Measurements from ENCODE around the gene CCSER1.
"Not testable (repeated sequence)": the region's sequence is repeated elsewhere in the genome, so short reads cannot be mapped to it uniquely, and the experiment has no call there.

Gene CCSER1

GRCh38 chr4:91226867-91227266 is 1099.7 kb downstream of the CCSER1 start:
- no peak for DNase-seq

GRCh38 chr4:91228659-91229058 is 1101.5 kb downstream of the CCSER1 start:
- no peak for DNase-seq

- DNase-seq: no peak
Measured at GRCh38 chr4:91233164-91233563, 1106.0 kb downstream of the CCSER1 start.

- no peak for DNase-seq
Measured at GRCh38 chr4:91243132-91243531, 1115.9 kb downstream of the CCSER1 start.

GRCh38 chr4:91256043-91256442 is 1128.8 kb downstream of the CCSER1 start:
- no peak for DNase-seq

GRCh38 chr4:91256751-91257150 is 1129.6 kb downstream of the CCSER1 start:
- no peak for DNase-seq

- DNase-seq: no peak
Measured at GRCh38 chr4:91257721-91258120, 1130.5 kb downstream of the CCSER1 start.

GRCh38 chr4:91258326-91258725 is 1131.1 kb downstream of the CCSER1 start:
- no peak for DNase-seq

GRCh38 chr4:91267543-91267942 is 1140.3 kb downstream of the CCSER1 start:
- no peak for DNase-seq

- not testable (repeated sequence) for DNase-seq
Measured at GRCh38 chr4:91268481-91268880, 1141.3 kb downstream of the CCSER1 start.

GRCh38 chr4:91268913-91269312 is 1141.7 kb downstream of the CCSER1 start:
- no peak for DNase-seq

GRCh38 chr4:91279899-91280298 is 1152.7 kb downstream of the CCSER1 start:
- DNase-seq: no peak

GRCh38 chr4:91280551-91281290 is 1153.5 kb downstream of the CCSER1 start:
- DNase-seq: no peak

- DNase-seq: no peak
Measured at GRCh38 chr4:91282217-91282616, 1155.0 kb downstream of the CCSER1 start.

- DNase-seq: no peak
Measured at GRCh38 chr4:91283726-91284230, 1156.6 kb downstream of the CCSER1 start.

GRCh38 chr4:91284480-91284879 is 1157.3 kb downstream of the CCSER1 start:
- no peak for DNase-seq

- DNase-seq: no peak
Measured at GRCh38 chr4:91285487-91285886, 1158.3 kb downstream of the CCSER1 start.

- DNase-seq: no peak
Measured at GRCh38 chr4:91288702-91289311, 1161.6 kb downstream of the CCSER1 start.

GRCh38 chr4:91298156-91298700 is 1171.0 kb downstream of the CCSER1 start:
- no peak for DNase-seq

GRCh38 chr4:91298824-91299223 is 1171.6 kb downstream of the CCSER1 start:
- no peak for DNase-seq

GRCh38 chr4:91302120-91302519 is 1174.9 kb downstream of the CCSER1 start:
- no peak for DNase-seq

- DNase-seq: no peak
Measured at GRCh38 chr4:91304292-91304691, 1177.1 kb downstream of the CCSER1 start.

GRCh38 chr4:91317434-91317833 is 1190.2 kb downstream of the CCSER1 start:
- no peak for DNase-seq
